CD4-positive, alpha-beta memory T cell (primary cell): ENCODE results near the gene HHIP. TPM values are rescaled to one million over a fixed set of nuclear protein-coding genes. Genes with fewer than 3 reads are reported as not detected.

Experiments
- CTCF ChIA-PET: fragments of 350-600 bp; sonication (Branson Sonifier 250); formaldehyde crosslinking; loops from one replicate; lab custom pipeline; 2021; ENCODE audit warnings: inconsistent platforms; ENCODE audit not compliant: partially characterized antibody; lab: Charles Lee
- POLR2A ChIA-PET: fragments of 350-600 bp; sonication (Branson Sonifier 250); formaldehyde crosslinking; loops from one replicate; lab custom pipeline; 2021; ENCODE audit not compliant: partially characterized antibody; lab: Charles Lee
- DNase-seq, 5 donors: peaks; one replicate each; pipeline versions ENCODE4 v3.0.0 to v3.0.0-alpha.2; 2020 to 2022; ENCODE audit warnings: mixed read lengths in 1 of 5
- H3K27ac ChIP-seq: one replicate; pipeline ENCODE4 v1.7.0; 2013; ENCODE audit warnings: low read depth, low read length
- H3K27me3 ChIP-seq: 2 replicates; pipeline ENCODE4 v1.7.0; 2013; ENCODE audit warnings: mild to moderate bottlenecking, low read length, moderate library complexity; ENCODE audit not compliant: insufficient read depth
- H3K36me3 ChIP-seq: 2 replicates; pipeline ENCODE4 v1.7.0; 2013; ENCODE audit warnings: mild to moderate bottlenecking, low read length, moderate library complexity; ENCODE audit not compliant: insufficient read depth
- H3K4me1 ChIP-seq: 2 replicates; pipeline ENCODE4 v1.7.0; 2013; ENCODE audit warnings: mild to moderate bottlenecking, low read length, moderate library complexity; ENCODE audit not compliant: insufficient read depth
- H3K4me3 ChIP-seq, 2 donors: one replicate each; pipeline ENCODE4 v1.7.0; 2013; ENCODE audit warnings: low read length in 2 of 2, mild to moderate bottlenecking in 1 of 2
- H3K9me3 ChIP-seq, 2 donors: one replicate each; pipeline ENCODE4 v1.7.0; 2013; ENCODE audit warnings: low read length in 2 of 2, control low read depth in 1 of 2; ENCODE audit not compliant: control insufficient read depth in 1 of 2
- H3K27ac Mint-ChIP-seq, 7 donors: one replicate each; pipeline ENCODE4 v1.8.0; 2020 to 2021; ENCODE audit warnings: mixed read lengths in 7 of 7, mild to moderate bottlenecking in 6 of 7, inconsistent platforms in 3 of 7, moderate library complexity in 3 of 7
- H3K27me3 Mint-ChIP-seq, 2 donors: one replicate each; pipeline ENCODE4 v1.8.0; 2020 to 2021; ENCODE audit warnings: mixed read lengths in 2 of 2
- H3K36me3 Mint-ChIP-seq, 2 donors: one replicate each; pipeline ENCODE4 v1.8.0; 2020 to 2021; ENCODE audit warnings: mixed read lengths in 2 of 2, inconsistent platforms in 1 of 2, mild to moderate bottlenecking in 1 of 2
- H3K4me1 Mint-ChIP-seq, 4 donors: one replicate each; pipeline ENCODE4 v1.8.0; 2020 to 2021; ENCODE audit warnings: mixed read lengths in 4 of 4, mild to moderate bottlenecking in 1 of 4
- H3K4me3 Mint-ChIP-seq, 8 donors: one replicate each; pipeline ENCODE4 v1.8.0; 2020 to 2021; ENCODE audit warnings: mixed read lengths in 8 of 8, mild to moderate bottlenecking in 7 of 8, moderate library complexity in 6 of 8, inconsistent platforms in 3 of 8
- H3K9me3 Mint-ChIP-seq, 8 donors: one replicate each; pipeline ENCODE4 v1.8.0; 2020 to 2021; ENCODE audit warnings: mixed read lengths in 8 of 8, mild to moderate bottlenecking in 5 of 8, inconsistent platforms in 3 of 8, moderate library complexity in 1 of 8
- intact Hi-C: fragments of 100-400 bp; cut with micrococcal nuclease; formaldehyde crosslinking; loops from one replicate; pipeline ENCODE4 v1.15.1; 2023
- polyA plus RNA-seq, 2 donors: library from polyadenylated mRNA; unstranded; fragments of 300-500 nt; fragmentation: Illumina TruSeq; gene quantifications; one replicate each; pipeline ENCODE4 v1.2.3, GENCODE V29; 2021
- total RNA-seq, 2 experiments: library from RNA; stranded (reverse); gene quantifications; one replicate each; pipeline ENCODE4 v1.2.3, GENCODE V29; 2021

Gene HHIP
- total and polyA plus RNA-seq, 4 experiments from 2014 or later, result not detected

GRCh38 chr4:144633215-144633614 lies 12.7 kb upstream of the HHIP start:
- no peak for DNase-seq
- H3K36me3 Mint-ChIP-seq, result no peaks in the 10 kb centered on the region
- POLR2A ChIA-PET, result no interaction called here
- H3K4me3 ChIP-seq, result no peak overlapping the region
- no peaks in the 10 kb centered on the region for H3K27me3 Mint-ChIP-seq
- no peaks in the 10 kb centered on the region for H3K27me3 ChIP-seq
- CTCF ChIA-PET, result no interaction called here
- H3K27ac ChIP-seq, result no peak overlapping the region
- no peaks in the 10 kb centered on the region for H3K36me3 ChIP-seq
- H3K4me3 Mint-ChIP-seq, result no peak overlapping the region
- H3K4me1 Mint-ChIP-seq, result no peaks in the 10 kb centered on the region
- peaks cover 0 to 2% (median 0%) of the 10 kb centered on the region in 8 donors for H3K9me3 Mint-ChIP-seq
- no peaks in the 10 kb centered on the region for H3K9me3 ChIP-seq
- no peaks in the 10 kb centered on the region for H3K4me1 ChIP-seq
- intact Hi-C loops, result no loop called here
- no peak overlapping the region for H3K27ac Mint-ChIP-seq

- H3K4me1 ChIP-seq, result no peaks in the 10 kb centered on the region
- H3K4me3 Mint-ChIP-seq, result no peak overlapping the region
- no peak for DNase-seq
- H3K4me1 Mint-ChIP-seq, result no peaks in the 10 kb centered on the region
- H3K36me3 Mint-ChIP-seq, result no peaks in the 10 kb centered on the region
- ChIA-PET CTCF (no interaction called here), POLR2A (no interaction called here)
- no peak overlapping the region for H3K27ac ChIP-seq
- intact Hi-C loops, result no loop called here
- H3K9me3 Mint-ChIP-seq, result peaks cover 0 to 3% (median 0%) of the 10 kb centered on the region in 8 donors
- no peak overlapping the region for H3K27ac Mint-ChIP-seq
- no peaks in the 10 kb centered on the region for H3K9me3 ChIP-seq
- H3K36me3 ChIP-seq, result no peaks in the 10 kb centered on the region
- H3K27me3 Mint-ChIP-seq, result peaks cover 0 to 1% of the 10 kb centered on the region in 2 donors
- no peak overlapping the region for H3K4me3 ChIP-seq
- H3K27me3 ChIP-seq, result no peaks in the 10 kb centered on the region
Observed at GRCh38 chr4:144634978-144635747, 10.8 kb upstream of the HHIP start.

GRCh38 chr4:144644368-144645101 lies 1.4 kb upstream of the HHIP start:
- POLR2A ChIA-PET, result no interaction called here
- peak overlapping the region in 1 of 8 donors; percentile 40 for H3K4me3 Mint-ChIP-seq

GRCh38 chr4:144645102-144645630 lies 790 bp upstream of the HHIP start:
- peaks cover 7% of the 10 kb centered on the region for H3K4me1 ChIP-seq
- Mint-ChIP-seq H3K27ac (no peak overlapping the region), H3K9me3 (peaks cover 0 to 7% (median 0%) of the 10 kb centered on the region in 8 donors), H3K27me3 (peaks cover 32 to 35% of the 10 kb centered on the region in 2 donors), H3K4me1 (peaks cover 11 to 25% (median 16%) of the 10 kb centered on the region in 4 donors), H3K36me3 (peaks cover 0 to 9% of the 10 kb centered on the region in 2 donors), H3K4me3 (peak overlapping the region in 1 of 8 donors; percentile 31)
- ChIA-PET CTCF (no interaction called here), POLR2A (no interaction called here)
- no peaks in the 10 kb centered on the region for H3K36me3 ChIP-seq
- no peaks in the 10 kb centered on the region for H3K9me3 ChIP-seq
- peaks cover 3% of the 10 kb centered on the region for H3K27me3 ChIP-seq
- no peak for DNase-seq
- H3K27ac ChIP-seq, result no peak overlapping the region
- intact Hi-C loops, result no loop called here
- no peak overlapping the region for H3K4me3 ChIP-seq

More at GRCh38 chr4:144644368-144645101, 1.4 kb upstream of the HHIP start:
- Histone ChIP-seq H3K27me3 (no peaks in the 10 kb centered on the region), H3K4me3 (no peak overlapping the region), H3K4me1 (peaks cover 7% of the 10 kb centered on the region), H3K27ac (no peak overlapping the region), H3K9me3 (no peaks in the 10 kb centered on the region), H3K36me3 (no peaks in the 10 kb centered on the region)
- H3K27ac Mint-ChIP-seq, result no peak overlapping the region
- peaks cover 29 to 31% of the 10 kb centered on the region in 2 donors for H3K27me3 Mint-ChIP-seq
- H3K36me3 Mint-ChIP-seq, result peaks cover 0 to 9% of the 10 kb centered on the region in 2 donors
- DNase-seq, result no peak
- H3K4me1 Mint-ChIP-seq, result peaks cover 11 to 25% (median 16%) of the 10 kb centered on the region in 4 donors
- CTCF ChIA-PET, result no interaction called here
- H3K9me3 Mint-ChIP-seq, result peaks cover 0 to 7% (median 0%) of the 10 kb centered on the region in 8 donors
- intact Hi-C loops, result no loop called here

GRCh38 chr4:144646523-144647094 lies 653 bp downstream of the HHIP start:
- no peak for DNase-seq
- Histone ChIP-seq H3K4me1 (peaks cover 7% of the 10 kb centered on the region), H3K27me3 (peaks cover 3% of the 10 kb centered on the region), H3K36me3 (no peaks in the 10 kb centered on the region), H3K27ac (no peak overlapping the region), H3K9me3 (no peaks in the 10 kb centered on the region), H3K4me3 (no peak overlapping the region)
- ChIA-PET POLR2A (no interaction called here), CTCF (no interaction called here)
- intact Hi-C loops, result no loop called here
- peaks cover 32 to 35% of the 10 kb centered on the region in 2 donors for H3K27me3 Mint-ChIP-seq
- H3K4me1 Mint-ChIP-seq, result peaks cover 11 to 25% (median 16%) of the 10 kb centered on the region in 4 donors
- peak overlapping the region in 7 of 8 donors; percentile 46 to 83 (median 74) for H3K4me3 Mint-ChIP-seq
- no peak overlapping the region for H3K27ac Mint-ChIP-seq
- H3K36me3 Mint-ChIP-seq, result peaks cover 0 to 9% of the 10 kb centered on the region in 2 donors
- H3K9me3 Mint-ChIP-seq, result peaks cover 0 to 5% (median 0%) of the 10 kb centered on the region in 8 donors

GRCh38 chr4:144647095-144647561 lies 1.2 kb downstream of the HHIP start:
- Mint-ChIP-seq H3K4me3 (peak overlapping the region in 5 of 8 donors; percentile 13 to 83 (median 22)), H3K27ac (no peak overlapping the region), H3K36me3 (peaks cover 0 to 9% of the 10 kb centered on the region in 2 donors), H3K4me1 (peaks cover 11 to 25% (median 16%) of the 10 kb centered on the region in 4 donors), H3K27me3 (peaks cover 32 to 35% of the 10 kb centered on the region in 2 donors), H3K9me3 (peaks cover 0 to 5% (median 0%) of the 10 kb centered on the region in 8 donors)
- Histone ChIP-seq H3K27ac (no peak overlapping the region), H3K27me3 (peaks cover 3% of the 10 kb centered on the region), H3K36me3 (no peaks in the 10 kb centered on the region), H3K4me1 (peaks cover 7% of the 10 kb centered on the region), H3K4me3 (no peak overlapping the region), H3K9me3 (no peaks in the 10 kb centered on the region)
- ChIA-PET POLR2A (no interaction called here), CTCF (no interaction called here)
- intact Hi-C loops, result no loop called here
- DNase-seq, result no peak
